ENCODE measurements around the gene MYLK.
"Not testable (repeated sequence)": the region's sequence is repeated elsewhere in the genome, so short reads cannot be mapped to it uniquely, and the experiment has no call there.

Gene MYLK

DNA sequence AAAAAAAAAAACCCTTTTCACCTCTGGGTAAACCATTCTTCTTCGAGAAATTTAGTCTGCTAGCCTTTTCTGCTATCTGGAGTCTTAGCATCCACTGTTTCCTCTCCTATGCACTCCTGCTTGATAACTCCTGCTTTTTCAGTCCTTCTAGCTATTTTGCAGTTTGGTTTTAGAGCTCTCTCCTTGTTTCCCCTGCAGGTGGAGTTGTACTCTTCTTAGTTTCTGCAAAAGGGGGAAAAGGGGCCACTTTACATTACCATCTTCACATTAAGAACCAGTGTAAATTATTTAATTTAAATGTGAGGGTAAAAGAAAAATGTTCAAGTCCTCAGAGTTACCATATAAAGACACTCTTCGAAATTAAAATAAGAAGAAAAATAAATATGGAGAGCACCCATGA, 23.6 kb upstream of the MYLK start:
- Histone ChIP-seq H3K79me2 (ENCODE audit: insufficient read depth, low read depth) (no peaks in the 10 kb centered on the region), H3K27me3 (ENCODE audit: insufficient read depth, low read depth) (no peaks in the 10 kb centered on the region), H3K9ac (no peak overlapping the region), H3K27ac (no peak overlapping the region), H3K4me3 (IDR thresholded peaks at IDR 0.05; ENCODE audit: insufficient read depth, low read depth, low read length) (no peak overlapping the region), H4K20me1 (ENCODE audit: insufficient read depth) (no peaks in the 10 kb centered on the region), H3K4me1 (ENCODE audit: low read depth, poor library complexity, severe bottlenecking) (no peaks in the 10 kb centered on the region), H2AFZ (ENCODE audit: low read depth) (no peak overlapping the region), H3K36me3 (ENCODE audit: insufficient read depth) (no peaks in the 10 kb centered on the region), H3K4me2 (no peak overlapping the region)
- TF ChIP-seq CTCF (conservative IDR thresholded peaks at IDR 0.05; ENCODE audit: low read depth, low read length): no peak

DNA sequence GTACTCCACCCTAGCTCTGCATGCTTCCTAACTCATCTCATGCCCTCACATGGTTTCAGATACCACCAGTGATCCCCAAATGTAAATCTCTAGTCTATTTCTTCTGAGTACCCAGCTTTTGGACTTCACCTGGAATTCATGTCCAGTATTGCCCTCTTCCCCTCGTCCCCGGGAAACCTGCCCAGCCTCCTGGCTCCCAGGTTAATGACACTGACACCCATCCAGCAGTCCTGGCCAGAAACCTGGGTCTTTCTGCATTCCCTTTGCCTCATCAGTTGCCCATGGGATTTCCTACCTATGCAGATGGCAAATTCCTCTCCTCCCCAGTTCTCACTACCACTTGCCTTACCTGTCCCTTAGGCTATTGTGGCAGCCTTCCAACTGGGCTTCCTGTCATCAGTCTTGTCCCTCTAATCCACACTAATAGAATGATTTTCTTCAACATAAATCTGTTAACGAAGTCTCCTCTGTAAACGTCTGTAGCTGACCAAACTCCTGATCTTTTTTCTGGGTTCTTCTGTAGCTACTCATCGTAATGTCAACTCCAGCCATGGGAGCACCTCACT, 15.3 kb upstream of the MYLK start:
- no peaks in the 10 kb centered on the region for H4K20me1 ChIP-seq (ENCODE audit: insufficient read depth)
- H3K27ac ChIP-seq: no peak overlapping the region
- no peak overlapping the region for H3K4me2 ChIP-seq
- no peak for TF ChIP-seq CTCF (conservative IDR thresholded peaks at IDR 0.05; ENCODE audit: low read depth, low read length)
- no peak overlapping the region for H3K9ac ChIP-seq
- no peaks in the 10 kb centered on the region for H3K36me3 ChIP-seq (ENCODE audit: insufficient read depth)
- H3K4me3 ChIP-seq (IDR thresholded peaks at IDR 0.05; ENCODE audit: insufficient read depth, low read depth, low read length): no peak overlapping the region
- H3K79me2 ChIP-seq (ENCODE audit: insufficient read depth, low read depth): no peaks in the 10 kb centered on the region
- no peak overlapping the region for H2AFZ ChIP-seq (ENCODE audit: low read depth)
- no peaks in the 10 kb centered on the region; the same call in 1 of the 2 replicates for H3K27me3 ChIP-seq (ENCODE audit: insufficient read depth, low read depth)
- no peaks in the 10 kb centered on the region for H3K4me1 ChIP-seq (ENCODE audit: low read depth, poor library complexity, severe bottlenecking)

- no peak overlapping the region for H3K27ac ChIP-seq
- H3K4me1 ChIP-seq (ENCODE audit: low read depth, poor library complexity, severe bottlenecking): no peaks in the 10 kb centered on the region
- H4K20me1 ChIP-seq (ENCODE audit: insufficient read depth): no peaks in the 10 kb centered on the region
- TF ChIP-seq CTCF (conservative IDR thresholded peaks at IDR 0.05; ENCODE audit: low read depth, low read length): no peak
- H2AFZ ChIP-seq (ENCODE audit: low read depth): no peak overlapping the region
- no peaks in the 10 kb centered on the region for H3K36me3 ChIP-seq (ENCODE audit: insufficient read depth)
- no peak overlapping the region for H3K9ac ChIP-seq
- no peak overlapping the region for H3K4me2 ChIP-seq
- no peaks in the 10 kb centered on the region for H3K79me2 ChIP-seq (ENCODE audit: insufficient read depth, low read depth)
- no peaks in the 10 kb centered on the region for H3K27me3 ChIP-seq (ENCODE audit: insufficient read depth, low read depth)
- H3K4me3 ChIP-seq (IDR thresholded peaks at IDR 0.05; ENCODE audit: insufficient read depth, low read depth, low read length): no peak overlapping the region
Observed at GRCh38 chr3:123893012-123893411, 8.9 kb upstream of the MYLK start.

DNA sequence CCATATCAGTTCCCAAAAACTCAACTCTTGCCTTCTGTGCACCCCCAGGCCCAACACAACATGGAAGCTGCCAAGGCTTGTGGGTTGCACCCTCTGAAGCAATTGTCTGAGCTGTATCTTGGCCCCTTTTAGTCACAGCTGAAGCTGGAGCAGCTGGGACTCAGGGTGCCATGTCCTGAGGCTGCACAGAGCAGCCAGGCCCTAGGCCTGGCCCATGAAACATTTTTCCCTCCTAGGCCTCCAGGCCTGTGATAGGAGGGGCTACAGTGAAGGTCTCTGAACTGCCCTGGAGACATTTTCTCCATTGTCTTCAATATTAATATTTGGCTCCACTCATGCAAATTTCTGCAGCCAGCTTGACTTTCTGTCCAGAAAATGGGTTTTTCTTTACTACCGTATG, 8.1 kb upstream of the MYLK start:
- no peak overlapping the region for H3K4me2 ChIP-seq
- no peaks in the 10 kb centered on the region for H3K79me2 ChIP-seq (ENCODE audit: insufficient read depth, low read depth)
- no peaks in the 10 kb centered on the region for H3K4me1 ChIP-seq (ENCODE audit: low read depth, poor library complexity, severe bottlenecking)
- H3K9ac ChIP-seq: no peak overlapping the region
- no peak overlapping the region for H3K4me3 ChIP-seq (IDR thresholded peaks at IDR 0.05; ENCODE audit: insufficient read depth, low read depth, low read length)
- H3K27me3 ChIP-seq (ENCODE audit: insufficient read depth, low read depth): no peaks in the 10 kb centered on the region
- TF ChIP-seq CTCF (conservative IDR thresholded peaks at IDR 0.05; ENCODE audit: low read depth, low read length): no peak
- H2AFZ ChIP-seq (ENCODE audit: low read depth): no peak overlapping the region
- no peak overlapping the region for H3K27ac ChIP-seq
- no peaks in the 10 kb centered on the region for H4K20me1 ChIP-seq (ENCODE audit: insufficient read depth)
- H3K36me3 ChIP-seq (ENCODE audit: insufficient read depth): no peaks in the 10 kb centered on the region

GRCh38 chr3:123890991-123891390, 6.9 kb upstream of the MYLK start:
- H3K36me3 ChIP-seq (ENCODE audit: insufficient read depth); H3K27ac ChIP-seq; H3K27me3 ChIP-seq (ENCODE audit: insufficient read depth, low read depth); H3K9ac ChIP-seq; H2AFZ ChIP-seq (ENCODE audit: low read depth); H3K4me1 ChIP-seq (ENCODE audit: low read depth, poor library complexity, severe bottlenecking); H3K4me3 ChIP-seq (IDR thresholded peaks at IDR 0.05; ENCODE audit: insufficient read depth, low read depth, low read length); H3K79me2 ChIP-seq (ENCODE audit: insufficient read depth, low read depth); H3K4me2 ChIP-seq; H4K20me1 ChIP-seq (ENCODE audit: insufficient read depth): not testable (repeated sequence)

- H4K20me1 ChIP-seq (ENCODE audit: insufficient read depth); H3K79me2 ChIP-seq (ENCODE audit: insufficient read depth, low read depth); H3K9ac ChIP-seq; H3K4me2 ChIP-seq; H3K4me3 ChIP-seq (IDR thresholded peaks at IDR 0.05; ENCODE audit: insufficient read depth, low read depth, low read length); H3K27ac ChIP-seq; H3K27me3 ChIP-seq (ENCODE audit: insufficient read depth, low read depth); H3K36me3 ChIP-seq (ENCODE audit: insufficient read depth); H2AFZ ChIP-seq (ENCODE audit: low read depth): not testable (repeated sequence)
- peaks cover 11% of the 10 kb centered on the region for H3K4me1 ChIP-seq (ENCODE audit: low read depth, poor library complexity, severe bottlenecking)
Observed at GRCh38 chr3:123890162-123890561, 6.0 kb upstream of the MYLK start.
